Measurements from ENCODE around the gene ZNF544.

- no peak for TF ChIP-seq POLR2A (IDR thresholded peaks at IDR 0.05; ENCODE audit: low read depth, low read length)
- no peak for TF ChIP-seq POLR2AphosphoS5 (IDR thresholded peaks at IDR 0.05; ENCODE audit: low read depth, low read length)
- TF ChIP-seq SPI1 (IDR thresholded peaks at IDR 0.05; ENCODE audit: low read depth, low read length) = no peak
- no peak for TF ChIP-seq TAF1 (IDR thresholded peaks at IDR 0.05; ENCODE audit: low read depth, low read length)
- TF ChIP-seq PAX5 (IDR thresholded peaks at IDR 0.05; ENCODE audit: insufficient read depth, low read length, severe bottlenecking) = no peak
These were observed 32.9 kb downstream of the ZNF544 start for GRCh38 chr19:58261600-58261967.

All from GM12891 (cell line).